HG03175 (cell line): ENCODE measurements around the gene RILPL1.
"Not testable (repeated sequence)": the region's sequence is repeated elsewhere in the genome, so short reads cannot be mapped to it uniquely, and the experiment has no call there.

ENCODE experiments used
- ATAC-seq: cut with Tn5 transposase; IDR thresholded peaks from one replicate; pipeline ENCODE4 v1.9.1; 2021; ENCODE audit warnings: mild to moderate bottlenecking, moderate library complexity; ENCODE audit not compliant: unreplicated experiment

The RILPL1 gene

GRCh38 chr12:123533672-123534643 lies at the start of gene RILPL1:
RILPL1 (minus strand) TSS chr12:123533719; CDS start chr12:123533482, 237 bp downstream.
- ATAC-seq, result peak; percentile 50

GRCh38 chr12:123580772-123581171 lies 47.3 kb upstream of the RILPL1 start:
- ATAC-seq, result no peak

GRCh38 chr12:123578829-123579228 lies 45.3 kb upstream of the RILPL1 start:
- not testable (repeated sequence) for ATAC-seq

- no peak for ATAC-seq
Observed at GRCh38 chr12:123578243-123578642, 44.7 kb upstream of the RILPL1 start.

- no peak for ATAC-seq
Observed at GRCh38 chr12:123576611-123577010, 43.1 kb upstream of the RILPL1 start.

- ATAC-seq, result no peak
Observed at GRCh38 chr12:123573870-123574269, 40.4 kb upstream of the RILPL1 start.

GRCh38 chr12:123572391-123572790 lies 38.9 kb upstream of the RILPL1 start:
- ATAC-seq, result no peak

- ATAC-seq, result no peak
Observed at GRCh38 chr12:123571343-123571813, 37.9 kb upstream of the RILPL1 start.

GRCh38 chr12:123559468-123559867 lies 25.9 kb upstream of the RILPL1 start:
- no peak for ATAC-seq

- not testable (repeated sequence) for ATAC-seq
Observed at GRCh38 chr12:123558487-123558886, 25.0 kb upstream of the RILPL1 start.

GRCh38 chr12:123554843-123555242 lies 21.3 kb upstream of the RILPL1 start:
- ATAC-seq, result not testable (repeated sequence)

GRCh38 chr12:123554136-123554535 lies 20.6 kb upstream of the RILPL1 start:
- ATAC-seq, result not testable (repeated sequence)

GRCh38 chr12:123550700-123551099 lies 17.2 kb upstream of the RILPL1 start:
- no peak for ATAC-seq

GRCh38 chr12:123548107-123548506 lies 14.6 kb upstream of the RILPL1 start:
- ATAC-seq, result no peak

- no peak for ATAC-seq
Observed at GRCh38 chr12:123546281-123546680, 12.8 kb upstream of the RILPL1 start.

GRCh38 chr12:123543541-123543940 lies 10.0 kb upstream of the RILPL1 start:
- no peak for ATAC-seq

- no peak for ATAC-seq
Observed at GRCh38 chr12:123540899-123541662, 7.6 kb upstream of the RILPL1 start.

GRCh38 chr12:123535952-123536351 lies 2.4 kb upstream of the RILPL1 start:
- ATAC-seq, result not testable (repeated sequence)

- ATAC-seq, result peak; percentile 28
Observed at GRCh38 chr12:123532808-123533649, 490 bp downstream of the RILPL1 start.

GRCh38 chr12:123532019-123532418 lies 1.5 kb downstream of the RILPL1 start:
- ATAC-seq, result no peak

- no peak for ATAC-seq
Observed at GRCh38 chr12:123531091-123531490, 2.4 kb downstream of the RILPL1 start.
